GM19239 (cell line): Measurements from ENCODE around the gene SMIM13.
"Not testable (repeated sequence)": the region's sequence is repeated elsewhere in the genome, so short reads cannot be mapped to it uniquely, and the experiment has no call there.

Experiments
- DNase-seq: peaks from one replicate; pipeline ENCODE4 v3.0.0; 2011; ENCODE audit warnings: low spot score; ENCODE audit not compliant: insufficient read length
- FAIRE-seq: peaks from 2 replicates; lab custom pipeline; 2011; peaks lifted over from hg19 to GRCh38; lab: Jason Lieb, UNC

Gene SMIM13

GRCh38 chr6:11083491-11083890, 10.1 kb upstream of the SMIM13 start:
- no peak for DNase-seq
- no peak for FAIRE-seq

- DNase-seq, result no peak
- FAIRE-seq, result no peak
Measured at GRCh38 chr6:11083956-11084355, 9.7 kb upstream of the SMIM13 start.

GRCh38 chr6:11085758-11086435, 7.7 kb upstream of the SMIM13 start:
- DNase-seq (no peak), FAIRE-seq (no peak)

- DNase-seq, FAIRE-seq: not testable (repeated sequence)
Measured at GRCh38 chr6:11087141-11087812, 6.4 kb upstream of the SMIM13 start.

GRCh38 chr6:11089695-11090094, 3.9 kb upstream of the SMIM13 start:
- FAIRE-seq (no peak), DNase-seq (no peak)

GRCh38 chr6:11091141-11091540, 2.5 kb upstream of the SMIM13 start:
- DNase-seq, FAIRE-seq: not testable (repeated sequence)

- FAIRE-seq, result peak; percentile 49
- peak; percentile 82 for DNase-seq
Measured at GRCh38 chr6:11092668-11093375, 812 bp upstream of the SMIM13 start.

- FAIRE-seq, result no peak
- no peak for DNase-seq
Measured at GRCh38 chr6:11093376-11093625, 333 bp upstream of the SMIM13 start.

GRCh38 chr6:11094411-11094851, 797 bp downstream of the SMIM13 start:
- DNase-seq (peak; percentile 69), FAIRE-seq (peak; percentile 95)

- DNase-seq, result no peak
- FAIRE-seq, result no peak
Measured at GRCh38 chr6:11094941-11095340, 1.3 kb downstream of the SMIM13 start.

GRCh38 chr6:11096109-11096508, 2.5 kb downstream of the SMIM13 start:
- FAIRE-seq, result no peak

GRCh38 chr6:11097476-11097875, 3.8 kb downstream of the SMIM13 start:
- FAIRE-seq (no peak), DNase-seq (no peak)

More at GRCh38 chr6:11096109-11096508, 2.5 kb downstream of the SMIM13 start:
- DNase-seq, result no peak

GRCh38 chr6:11098004-11098403, 4.4 kb downstream of the SMIM13 start:
- FAIRE-seq (no peak), DNase-seq (no peak)

GRCh38 chr6:11101417-11101816, 7.8 kb downstream of the SMIM13 start:
- DNase-seq, result no peak
- FAIRE-seq, result no peak

- FAIRE-seq (no peak), DNase-seq (no peak)
Measured at GRCh38 chr6:11103065-11103464, 9.4 kb downstream of the SMIM13 start.

- DNase-seq (no peak), FAIRE-seq (no peak)
Measured at GRCh38 chr6:11108726-11109125, 15.1 kb downstream of the SMIM13 start.

GRCh38 chr6:11110921-11111768, 17.5 kb downstream of the SMIM13 start, which contains the start of gene ERVFRD-1:
ERVFRD-1 (minus strand) TSS chr6:11111725; CDS start chr6:11105310, 6,415 bp downstream.
- no peak for FAIRE-seq
- no peak for DNase-seq

GRCh38 chr6:11111769-11112437, 18.3 kb downstream of the SMIM13 start:
- FAIRE-seq, result no peak

GRCh38 chr6:11113038-11113437, 19.4 kb downstream of the SMIM13 start:
- FAIRE-seq, result no peak
- no peak for DNase-seq

More at GRCh38 chr6:11111769-11112437, 18.3 kb downstream of the SMIM13 start:
- no peak for DNase-seq
